GM12892 (cell line): ENCODE results near the gene PRKAG2.

Source experiments
- DNase-seq: peaks from one replicate; pipeline ENCODE4 v3.0.0; 2011; ENCODE audit not compliant: insufficient read length
- FAIRE-seq: peaks from 2 replicates; lab custom pipeline; 2011; peaks lifted over from hg19 to GRCh38; lab: Jason Lieb, UNC
- POLR2A ChIP-seq: IDR thresholded peaks from 2 replicates; pipeline ENCODE4 v1.6.1; 2011; ENCODE audit warnings: low read depth, low read length, control low read depth
- POLR2AphosphoS5 ChIP-seq: IDR thresholded peaks from 2 replicates; pipeline ENCODE4 v1.6.1; 2011; ENCODE audit warnings: low read depth, low read length, control low read depth
- TAF1 ChIP-seq: IDR thresholded peaks from 2 replicates; pipeline ENCODE4 v1.6.1; 2011; ENCODE audit warnings: low read depth, mild to moderate bottlenecking, control low read depth, low read length, borderline replicate concordance

PRKAG2 gene

GRCh38 chr7:151630851-151631569 lies 245.9 kb downstream of the PRKAG2 start:
- FAIRE-seq (no peak), DNase-seq (no peak)
- no peak for TF ChIP-seq POLR2AphosphoS5

- FAIRE-seq (no peak), DNase-seq (no peak)
- TF ChIP-seq POLR2A (no peak), POLR2AphosphoS5 (no peak), TAF1 (no peak)
Observed at GRCh38 chr7:151630358-151630757, 246.6 kb downstream of the PRKAG2 start.

DNA sequence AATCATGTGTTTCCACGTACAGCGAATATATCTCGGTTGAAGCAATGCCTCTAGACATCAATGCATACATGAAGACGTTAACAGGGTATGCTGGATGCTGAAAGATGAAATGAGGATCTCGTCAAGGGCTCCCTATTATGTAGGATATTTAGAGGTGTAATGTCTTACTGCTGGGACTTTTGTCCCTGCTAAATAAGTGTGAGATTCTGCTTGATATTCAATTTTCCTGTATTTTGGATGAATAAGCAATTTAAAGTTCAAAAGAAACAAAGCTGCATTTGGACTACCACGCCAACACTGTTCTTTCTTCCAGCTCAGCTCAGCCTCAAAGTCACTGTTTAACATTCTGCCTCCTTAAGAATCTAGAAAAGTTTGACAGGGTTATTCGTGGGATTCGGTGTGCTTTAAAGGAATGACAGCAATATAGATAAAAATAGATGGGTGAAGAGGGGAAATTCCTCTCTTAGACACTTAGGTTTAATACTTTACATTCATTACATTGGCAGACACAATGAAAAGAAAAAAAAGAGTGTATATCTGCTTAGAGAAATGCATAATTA lies 247.1 kb downstream of the PRKAG2 start:
- no peak for FAIRE-seq
- no peak for DNase-seq
- no peak for TF ChIP-seq POLR2A
- TF ChIP-seq POLR2AphosphoS5: no peak
- no peak for TF ChIP-seq TAF1

DNA sequence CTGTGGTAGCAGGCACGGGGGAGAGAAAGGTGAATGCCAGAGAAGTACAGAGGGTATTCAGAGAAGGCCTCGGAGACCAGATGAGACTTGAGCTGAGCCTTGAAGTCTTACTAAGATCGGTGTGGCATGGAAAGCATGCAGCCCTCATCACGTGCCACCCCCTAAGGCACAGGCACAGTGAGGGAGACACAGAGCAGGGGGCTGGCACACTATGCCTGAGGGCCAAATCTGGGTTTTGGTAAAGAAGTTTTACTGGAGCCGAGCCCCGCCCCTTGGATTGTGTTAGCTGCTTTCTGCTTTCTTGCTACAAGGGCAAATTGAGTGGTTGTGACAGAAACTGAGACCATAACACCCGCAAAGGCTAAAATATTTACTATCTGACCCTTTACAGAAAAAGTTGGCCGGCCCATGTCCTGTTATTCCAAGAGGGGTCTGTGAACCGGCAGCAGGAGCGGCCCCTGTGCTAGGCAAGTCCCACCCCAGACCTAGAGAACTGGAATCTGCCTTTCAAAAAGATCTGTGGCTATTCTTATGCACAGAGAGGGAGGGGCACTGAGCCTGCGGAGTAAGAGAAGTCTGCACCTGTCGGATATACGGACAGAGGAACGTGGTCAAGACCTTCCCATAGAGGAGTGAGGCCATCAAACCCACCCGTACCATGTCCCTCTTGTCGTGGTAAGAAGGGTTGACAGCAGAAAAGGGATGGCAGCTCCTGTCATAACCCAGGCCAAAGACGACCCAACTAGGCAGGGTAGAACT lies 247.9 kb downstream of the PRKAG2 start:
- DNase-seq (no peak), FAIRE-seq (no peak)
- TF ChIP-seq POLR2A (no peak), POLR2AphosphoS5 (no peak), TAF1 (no peak)

GRCh38 chr7:151626422-151627115 lies 250.3 kb downstream of the PRKAG2 start:
- DNase-seq (no peak), FAIRE-seq (no peak)
- TF ChIP-seq POLR2AphosphoS5 (no peak), POLR2A (no peak), TAF1 (no peak)

DNA sequence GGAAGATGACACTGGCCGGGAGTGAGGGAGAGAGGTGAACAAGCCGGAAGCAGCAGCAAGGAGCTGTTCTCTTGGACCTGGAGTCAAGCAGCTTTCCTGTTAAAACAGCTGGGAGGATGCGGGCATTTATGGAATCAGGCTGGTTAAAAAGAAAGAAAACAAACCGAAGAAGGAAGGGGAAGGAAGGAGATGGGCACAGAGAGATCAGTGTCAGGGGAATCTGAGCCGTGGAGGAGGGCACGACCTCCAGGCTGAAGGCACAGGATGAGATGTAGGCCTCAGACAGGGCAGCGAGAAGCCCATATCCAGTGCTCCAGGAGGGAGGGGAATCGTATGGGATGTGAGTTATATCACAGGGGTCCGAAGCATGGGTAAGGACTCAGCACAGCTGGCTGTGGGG lies 251.3 kb downstream of the PRKAG2 start:
- DNase-seq (no peak), FAIRE-seq (no peak)
- TF ChIP-seq TAF1 (no peak), POLR2A (no peak), POLR2AphosphoS5 (no peak)

GRCh38 chr7:151624246-151624928 lies 252.5 kb downstream of the PRKAG2 start:
- FAIRE-seq: no peak

GRCh38 chr7:151623766-151624165 lies 253.1 kb downstream of the PRKAG2 start:
- TF ChIP-seq POLR2AphosphoS5: no peak
- FAIRE-seq: no peak
- no peak for DNase-seq

More at GRCh38 chr7:151624246-151624928, 252.5 kb downstream of the PRKAG2 start:
- DNase-seq: no peak
- TF ChIP-seq TAF1 (no peak), POLR2A (no peak), POLR2AphosphoS5 (no peak)

GRCh38 chr7:151621961-151622360 lies 255.0 kb downstream of the PRKAG2 start:
- DNase-seq (no peak), FAIRE-seq (no peak)
- no peak for TF ChIP-seq TAF1
- no peak for TF ChIP-seq POLR2A
- no peak for TF ChIP-seq POLR2AphosphoS5

- FAIRE-seq: no peak
- DNase-seq: no peak
- TF ChIP-seq POLR2AphosphoS5 (no peak), POLR2A (no peak), TAF1 (no peak)
Observed at GRCh38 chr7:151616443-151617213, 260.3 kb downstream of the PRKAG2 start.

DNA sequence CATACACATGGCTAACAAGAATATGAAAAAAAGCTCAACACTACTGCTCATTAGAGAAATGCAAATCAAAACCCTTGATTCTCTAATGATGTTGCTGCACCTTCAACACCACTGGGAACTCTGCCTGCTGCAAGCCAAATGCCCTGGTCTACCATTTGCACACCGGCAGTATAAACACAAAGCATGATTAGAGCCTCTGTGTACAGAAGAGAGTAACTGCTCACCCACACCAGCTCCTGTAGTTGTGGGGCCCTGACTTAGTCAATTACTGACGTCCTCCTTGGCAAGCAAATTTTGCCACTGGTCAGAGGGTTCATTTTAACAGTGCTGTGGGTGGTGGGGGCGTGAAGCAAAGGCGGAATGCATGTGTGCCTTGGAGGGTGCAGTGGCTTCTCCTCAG lies 261.1 kb downstream of the PRKAG2 start:
- TF ChIP-seq POLR2A (no peak), POLR2AphosphoS5 (no peak), TAF1 (no peak)

More for the DNA sequence above, 261.1 kb downstream of the PRKAG2 start:
- FAIRE-seq (no peak), DNase-seq (no peak)
